SK-N-SH (cell line): ENCODE results near the gene CTSL. TPM values are rescaled to one million over a fixed set of nuclear protein-coding genes. Genes with fewer than 3 reads are reported as not detected.

Experiments used
- CTCF ChIA-PET: fragments of 300-600, 350-600 bp; formaldehyde crosslinking; extraction: SDS; loops from one replicate; lab custom pipeline; 2021; lab: Yijun Ruan, JAX
- POLR2A ChIA-PET: fragments of 350-600 bp; sonication (Branson Sonifier 250); formaldehyde crosslinking; extraction: SDS; loops from one replicate; lab custom pipeline; 2020; ENCODE audit warnings: antibody characterized with exemption, inconsistent platforms; lab: Yijun Ruan, JAX
- DNase-seq: peaks from one replicate; pipeline ENCODE4 v3.0.0; 2012
- H2AFZ ChIP-seq: fragments of 200-600 bp; sonication (generic); 2 replicates; pipeline ENCODE4 v1.8.1; 2016; ENCODE audit warnings: antibody characterized with exemption, mild to moderate bottlenecking, low read depth
- H3F3A ChIP-seq: fragments of 200-600 bp; sonication (generic); replicated peaks from 2 replicates; pipeline ENCODE3; 2016; ENCODE audit warnings: antibody characterized with exemption, mild to moderate bottlenecking; ENCODE audit not compliant: insufficient read depth
- H3K27ac ChIP-seq, 2 experiments: fragments of 200-500 bp in 1 of 2; fragments of 200-600 bp in 1 of 2; sonication (Bioruptor generic) in 1 of 2; sonication (generic), shearing (Covaris generic) in 1 of 2; 2 replicates each; pipeline versions ENCODE4 v1.5.1 to v1.6.1; 2014 to 2016; ENCODE audit warnings: low read depth in 2 of 2, inconsistent platforms in 1 of 2, low read length in 1 of 2, mild to moderate bottlenecking in 1 of 2, mixed read lengths in 1 of 2
- H3K27me3 ChIP-seq: fragments of 200-600 bp; sonication (generic), shearing (Covaris generic); 2 replicates; pipeline ENCODE4 v1.6.1; 2016; ENCODE audit warnings: mixed run types; ENCODE audit not compliant: insufficient read depth
- H3K36me3 ChIP-seq, 2 experiments: fragments of 200-500 bp in 1 of 2; fragments of 200-600 bp in 1 of 2; sonication (Bioruptor generic) in 1 of 2; sonication (generic) in 1 of 2; replicated peaks in 1 of 2; 2 replicates each; pipeline versions ENCODE3 to v1.5.1; 2014 to 2016; ENCODE audit warnings: low read length in 1 of 2, mild to moderate bottlenecking in 1 of 2; ENCODE audit not compliant: insufficient read depth in 2 of 2, control insufficient read depth in 1 of 2
- H3K4me1 ChIP-seq, 2 experiments: fragments of 200-500 bp in 1 of 2; fragments of 200-600 bp in 1 of 2; sonication (Bioruptor generic) in 1 of 2; sonication (generic), shearing (Covaris generic) in 1 of 2; 2 replicates each; pipeline versions ENCODE4 v1.5.1 to v1.6.1; 2014 to 2016; ENCODE audit warnings: low read depth in 1 of 2, low read length in 1 of 2, mixed run types in 1 of 2; ENCODE audit not compliant: insufficient read depth in 2 of 2, control insufficient read depth in 1 of 2
- H3K4me2 ChIP-seq: fragments of 200-600 bp; sonication (generic), shearing (Covaris generic); 2 replicates; pipeline ENCODE4 v1.6.1; 2017; ENCODE audit warnings: mixed run types
- H3K4me3 ChIP-seq, 2 experiments: fragments of 200-500 bp in 1 of 2; fragments of 200-600 bp in 1 of 2; sonication (Bioruptor generic) in 1 of 2; sonication (generic), shearing (Covaris generic) in 1 of 2; 2 replicates each; pipeline versions ENCODE4 v1.5.1 to v1.8.1; 2014 to 2016; ENCODE audit warnings: low read depth in 2 of 2, inconsistent platforms in 1 of 2, low read length in 1 of 2, mild to moderate bottlenecking in 1 of 2, mixed read lengths in 1 of 2, moderate library complexity in 1 of 2
- H3K79me2 ChIP-seq: fragments of 200-600 bp; sonication (generic); 2 replicates; pipeline ENCODE4 v1.8.1; 2017; ENCODE audit warnings: mild to moderate bottlenecking; ENCODE audit not compliant: insufficient read depth
- H3K9ac ChIP-seq: fragments of 200-600 bp; sonication (generic); 2 replicates; pipeline ENCODE4 v1.6.1; 2017; ENCODE audit warnings: mixed run types
- H3K9me2 ChIP-seq: fragments of 200-600 bp; sonication (generic); 2 replicates; pipeline ENCODE4 v1.6.1; 2017; ENCODE audit warnings: mixed run types
- H3K9me3 ChIP-seq: fragments of 200-600 bp; sonication (generic); 2 replicates; pipeline ENCODE4 v1.6.1; 2017; ENCODE audit warnings: mixed run types, mild to moderate bottlenecking, moderate library complexity
- H4K20me1 ChIP-seq: fragments of 200-600 bp; sonication (generic); 2 replicates; pipeline ENCODE4 v1.6.1; 2017; ENCODE audit warnings: mild to moderate bottlenecking, mixed run types; ENCODE audit not compliant: insufficient read depth
- ELF1 ChIP-seq: IDR thresholded peaks from 2 replicates; pipeline ENCODE4 v1.4.0; 2012
- EP300 ChIP-seq, 2 experiments: IDR thresholded peaks; 2 replicates each; pipeline versions ENCODE4 v1.4.0 to v1.6.1; 2012; ENCODE audit warnings: borderline replicate concordance in 1 of 2, low read depth in 1 of 2, low read length in 1 of 2
- EZH2phosphoT487 ChIP-seq: fragments of 200-600 bp; sonication (generic); IDR thresholded peaks from 2 replicates; pipeline ENCODE4 v1.6.1; 2017; ENCODE audit warnings: low read depth, mixed run types, mild to moderate bottlenecking, antibody characterized with exemption, moderate library complexity, borderline replicate concordance
- FOXJ3 ChIP-seq: sonication (generic); formaldehyde crosslinking; IDR thresholded peaks from 2 replicates; pipeline ENCODE4 v1.5.1; 2020; ENCODE audit warnings: mild to moderate bottlenecking, missing genetic modification reagents
- FOXM1 ChIP-seq: IDR thresholded peaks from 2 replicates; pipeline ENCODE4 v1.4.0; 2012; ENCODE audit warnings: low read depth, mild to moderate bottlenecking
- GATA2 ChIP-seq: sonication (generic); formaldehyde crosslinking; IDR thresholded peaks from 2 replicates; pipeline ENCODE4 v1.5.0; 2020; ENCODE audit warnings: mild to moderate bottlenecking, missing genetic modification reagents
- MEF2A ChIP-seq: IDR thresholded peaks from 2 replicates; pipeline ENCODE4 v1.4.0; 2012; ENCODE audit warnings: low read depth, borderline replicate concordance
- MXI1 ChIP-seq: IDR thresholded peaks from 2 replicates; pipeline ENCODE4 v1.6.1; 2012; ENCODE audit warnings: mild to moderate bottlenecking, low read depth, low read length, improper control_type of control experiment
- NRF1 ChIP-seq: IDR thresholded peaks from 2 replicates; pipeline ENCODE4 v1.6.1; 2012; ENCODE audit warnings: low read depth, mild to moderate bottlenecking, low read length
- POLR2AphosphoS5 ChIP-seq: IDR thresholded peaks from 2 replicates; pipeline ENCODE4 v1.6.1; 2012; ENCODE audit warnings: low read depth, low read length
- RAD21 ChIP-seq: IDR thresholded peaks from 2 replicates; pipeline ENCODE4 v1.6.1; 2012; ENCODE audit warnings: mild to moderate bottlenecking, low read length
- RFX5 ChIP-seq: IDR thresholded peaks from 2 replicates; pipeline ENCODE4 v1.6.1; 2012; ENCODE audit warnings: mild to moderate bottlenecking, improper control_type of control experiment, low read length
- RXRA ChIP-seq: IDR thresholded peaks from 2 replicates; pipeline ENCODE4 v1.4.0; 2012; ENCODE audit warnings: low read depth, mild to moderate bottlenecking, borderline replicate concordance
- SMC3 ChIP-seq: IDR thresholded peaks from 2 replicates; pipeline ENCODE4 v1.6.1; 2012; ENCODE audit warnings: low read depth, low read length, improper control_type of control experiment
- TAF1 ChIP-seq: IDR thresholded peaks from 2 replicates; pipeline ENCODE4 v1.6.1; 2012; ENCODE audit warnings: low read depth, mild to moderate bottlenecking, low read length, moderate library complexity, borderline replicate concordance
- TCF12 ChIP-seq: IDR thresholded peaks from 2 replicates; pipeline ENCODE4 v1.4.0; 2012
- WGBS: methylation state at CpG from one replicate; pipeline ENCODE4 v1.1.6; 2017; ENCODE audit warnings: low lambda C conversion rate; 5-methylcytosine and 5-hydroxymethylcytosine counted together
- polyA plus RNA-seq, 3 experiments: library from polyadenylated mRNA; depleted of rRNA; stranded (reverse); fragments of >200 nt; gene quantifications; 2 replicates each; pipeline ENCODE4 v1.2.3, GENCODE V29; 2012
- TF ChIP-seq, protein P1 (sequence below): IDR thresholded peaks from 2 replicates; pipeline ENCODE4; 2012
- TF ChIP-seq, protein P2 (sequence below): IDR thresholded peaks from 2 replicates; pipeline ENCODE4 v1.4.0; 2012; ENCODE audit warnings: low read depth, borderline replicate concordance
- TF ChIP-seq, protein P3 (sequence below): IDR thresholded peaks from 2 replicates; pipeline ENCODE4 v1.4.0; 2012; ENCODE audit warnings: low read depth
- TF ChIP-seq, protein P4 (sequence below): fragments of 200-600 bp; sonication (generic); IDR thresholded peaks from 2 replicates; pipeline ENCODE4 v1.6.1; 2017; ENCODE audit warnings: antibody characterized with exemption, mild to moderate bottlenecking, moderate library complexity

CTSL gene
- polyA plus RNA-seq, 1 of the 3 experiments (the other 2 are of a cell fraction): 98.3 TPM

DNA sequence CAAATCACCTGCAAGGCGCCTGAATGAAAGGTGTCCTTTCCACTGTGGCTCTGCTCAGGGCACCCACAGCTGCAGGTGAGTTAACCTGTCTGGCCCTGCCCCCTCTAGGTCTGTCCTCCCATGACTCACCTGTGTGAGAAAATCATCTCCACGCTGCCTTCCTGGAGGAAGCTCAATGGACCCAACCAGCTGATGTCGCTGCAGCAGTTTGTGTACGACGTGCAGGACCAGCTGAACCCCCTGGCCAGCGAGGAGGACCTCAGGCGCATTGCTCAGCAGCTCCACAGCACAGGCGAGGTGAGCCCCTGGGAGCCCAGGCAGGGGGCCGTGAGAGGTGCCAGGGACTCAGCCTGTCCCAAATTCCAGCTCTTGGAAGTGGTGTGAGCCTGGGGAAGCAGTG is 23.0 kb upstream of the CTSL start:
- Histone ChIP-seq H3K27me3 (no peaks in the 10 kb centered on the region), H3K9me3 (no peaks in the 10 kb centered on the region), H4K20me1 (no peaks in the 10 kb centered on the region), H3K4me2 (no peak overlapping the region), H3K79me2 (no peaks in the 10 kb centered on the region), H3F3A (no peaks in the 10 kb centered on the region), H3K4me1 (no peaks in the 10 kb centered on the region; a peak in 1 of 4 replicates), H3K9me2 (no peaks in the 10 kb centered on the region), H3K27ac (no peak overlapping the region), H3K9ac (no peak overlapping the region), H3K36me3 (no peaks in the 10 kb centered on the region), H3K4me3 (no peak overlapping the region), H2AFZ (no peak overlapping the region)
- ChIA-PET POLR2A (no interaction called here), CTCF (interaction anchor here (2.8 kb wide), 1 partner anchor 18 kb away, joined by 10 read pairs; no protein-coding TSS in a partner anchor)
- WGBS: 78% methylated on average over 4 of the region's 9 CpGs
- no peak for DNase-seq
- TF ChIP-seq, protein P1, sequence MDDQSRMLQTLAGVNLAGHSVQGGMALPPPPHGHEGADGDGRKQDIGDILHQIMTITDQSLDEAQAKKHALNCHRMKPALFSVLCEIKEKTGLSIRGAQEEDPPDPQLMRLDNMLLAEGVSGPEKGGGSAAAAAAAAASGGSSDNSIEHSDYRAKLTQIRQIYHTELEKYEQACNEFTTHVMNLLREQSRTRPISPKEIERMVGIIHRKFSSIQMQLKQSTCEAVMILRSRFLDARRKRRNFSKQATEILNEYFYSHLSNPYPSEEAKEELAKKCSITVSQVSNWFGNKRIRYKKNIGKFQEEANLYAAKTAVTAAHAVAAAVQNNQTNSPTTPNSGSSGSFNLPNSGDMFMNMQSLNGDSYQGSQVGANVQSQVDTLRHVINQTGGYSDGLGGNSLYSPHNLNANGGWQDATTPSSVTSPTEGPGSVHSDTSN: no peak
- TF ChIP-seq FOXM1 (no peak), EP300 (IDR thresholded peaks at IDR 0.05; ENCODE audit: borderline replicate concordance in 1 of 2, low read depth in 1 of 2, low read length in 1 of 2) (no peak), RXRA (no peak), RFX5 (no peak), MEF2A (no peak), RAD21 (no peak)
- TF ChIP-seq, protein P2, sequence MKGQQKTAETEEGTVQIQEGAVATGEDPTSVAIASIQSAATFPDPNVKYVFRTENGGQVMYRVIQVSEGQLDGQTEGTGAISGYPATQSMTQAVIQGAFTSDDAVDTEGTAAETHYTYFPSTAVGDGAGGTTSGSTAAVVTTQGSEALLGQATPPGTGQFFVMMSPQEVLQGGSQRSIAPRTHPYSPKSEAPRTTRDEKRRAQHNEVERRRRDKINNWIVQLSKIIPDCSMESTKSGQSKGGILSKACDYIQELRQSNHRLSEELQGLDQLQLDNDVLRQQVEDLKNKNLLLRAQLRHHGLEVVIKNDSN: no peak

DNA sequence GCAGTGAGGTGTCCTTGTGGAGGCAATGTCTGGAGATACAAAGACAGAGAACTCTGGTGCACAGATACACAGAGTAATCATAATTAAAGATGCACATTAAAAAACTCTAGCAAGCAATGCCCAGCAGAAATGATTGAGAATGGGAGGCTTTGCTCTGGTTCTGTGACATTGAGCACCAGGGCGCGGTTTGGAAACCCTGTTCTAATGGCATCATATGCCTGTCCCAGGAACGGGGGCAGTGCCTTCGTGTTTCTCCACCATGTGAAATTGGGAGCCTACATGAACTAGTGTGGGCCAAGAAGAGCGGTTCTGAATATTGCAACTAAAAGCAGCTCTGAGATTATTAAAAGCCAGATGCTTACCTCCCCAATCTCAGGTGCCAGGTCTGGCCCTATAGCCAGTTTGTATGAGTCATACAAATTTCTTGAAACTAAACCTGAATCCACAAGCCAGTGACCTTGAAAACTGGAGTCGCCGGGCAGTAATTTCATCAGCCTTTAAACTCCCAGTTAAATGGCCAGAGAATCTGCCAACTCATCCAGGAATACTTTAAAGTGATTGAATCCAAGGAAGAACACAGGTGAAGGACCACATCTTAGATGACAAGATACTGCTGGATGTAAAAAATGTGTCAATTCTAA is 22.2 kb upstream of the CTSL start:
- Histone ChIP-seq H3K27ac (no peak overlapping the region), H3K9ac (no peak overlapping the region), H4K20me1 (no peaks in the 10 kb centered on the region), H3K4me2 (no peak overlapping the region), H3K4me3 (no peak overlapping the region), H3K36me3 (no peaks in the 10 kb centered on the region), H3K27me3 (no peaks in the 10 kb centered on the region), H3F3A (no peaks in the 10 kb centered on the region), H3K4me1 (no peaks in the 10 kb centered on the region; a peak in 1 of 4 replicates), H2AFZ (no peak overlapping the region), H3K9me2 (no peaks in the 10 kb centered on the region), H3K79me2 (no peaks in the 10 kb centered on the region), H3K9me3 (no peaks in the 10 kb centered on the region)
- ChIA-PET POLR2A (no interaction called here), CTCF (interaction anchor here (2.8 kb wide), 1 partner anchor 19 kb away, joined by 10 read pairs; no protein-coding TSS in a partner anchor)
- 89% methylated on average over 7 of the region's 7 CpGs for WGBS
- DNase-seq: no peak
- no peak for TF ChIP-seq POLR2AphosphoS5
- no peak for TF ChIP-seq MXI1
- no peak for TF ChIP-seq NRF1
- TF ChIP-seq RFX5: no peak
- TF ChIP-seq, protein P3, sequence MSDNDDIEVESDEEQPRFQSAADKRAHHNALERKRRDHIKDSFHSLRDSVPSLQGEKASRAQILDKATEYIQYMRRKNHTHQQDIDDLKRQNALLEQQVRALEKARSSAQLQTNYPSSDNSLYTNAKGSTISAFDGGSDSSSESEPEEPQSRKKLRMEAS: no peak
- no peak for TF ChIP-seq GATA2 (CRISPR knock-in tag)
- TF ChIP-seq EZH2phosphoT487: no peak
- TF ChIP-seq SMC3: no peak
- no peak for TF ChIP-seq TCF12
- TF ChIP-seq TAF1: no peak
- no peak for TF ChIP-seq RAD21
- TF ChIP-seq EP300 (IDR thresholded peaks at IDR 0.05; ENCODE audit: borderline replicate concordance in 1 of 2, low read depth in 1 of 2, low read length in 1 of 2): no peak
- TF ChIP-seq RXRA: no peak
- TF ChIP-seq, protein P2: no peak
- no peak for TF ChIP-seq FOXJ3 (CRISPR knock-in tag)
- TF ChIP-seq ELF1: no peak
- TF ChIP-seq, protein P4, sequence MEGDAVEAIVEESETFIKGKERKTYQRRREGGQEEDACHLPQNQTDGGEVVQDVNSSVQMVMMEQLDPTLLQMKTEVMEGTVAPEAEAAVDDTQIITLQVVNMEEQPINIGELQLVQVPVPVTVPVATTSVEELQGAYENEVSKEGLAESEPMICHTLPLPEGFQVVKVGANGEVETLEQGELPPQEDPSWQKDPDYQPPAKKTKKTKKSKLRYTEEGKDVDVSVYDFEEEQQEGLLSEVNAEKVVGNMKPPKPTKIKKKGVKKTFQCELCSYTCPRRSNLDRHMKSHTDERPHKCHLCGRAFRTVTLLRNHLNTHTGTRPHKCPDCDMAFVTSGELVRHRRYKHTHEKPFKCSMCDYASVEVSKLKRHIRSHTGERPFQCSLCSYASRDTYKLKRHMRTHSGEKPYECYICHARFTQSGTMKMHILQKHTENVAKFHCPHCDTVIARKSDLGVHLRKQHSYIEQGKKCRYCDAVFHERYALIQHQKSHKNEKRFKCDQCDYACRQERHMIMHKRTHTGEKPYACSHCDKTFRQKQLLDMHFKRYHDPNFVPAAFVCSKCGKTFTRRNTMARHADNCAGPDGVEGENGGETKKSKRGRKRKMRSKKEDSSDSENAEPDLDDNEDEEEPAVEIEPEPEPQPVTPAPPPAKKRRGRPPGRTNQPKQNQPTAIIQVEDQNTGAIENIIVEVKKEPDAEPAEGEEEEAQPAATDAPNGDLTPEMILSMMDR: no peak
